Adipose tissue (tissue), 3 donors: ENCODE data around the gene FOS. TPM values are rescaled to one million over a fixed set of nuclear protein-coding genes. Genes with fewer than 3 reads are reported as not detected.
"Not testable (repeated sequence)": the region's sequence is repeated elsewhere in the genome, so short reads cannot be mapped to it uniquely, and the experiment has no call there.

Experiments used
- H3K27ac ChIP-seq: one replicate; pipeline ENCODE4 v1.5.1; 2013; ENCODE audit warnings: low read depth, low read length
- WGBS, 3 donors: extraction: QIAGEN DNeasy Blood & Tissue Kit; methylation state at CpG; one replicate each; pipeline ENCODE4 v1.1.7; 2013; 5-methylcytosine and 5-hydroxymethylcytosine counted together
- polyA plus RNA-seq, 3 donors: library from polyadenylated mRNA; stranded (reverse); fragments of 200-250 nt; gene quantifications; one replicate each; pipeline ENCODE4 v1.2.3, GENCODE V29; 2013
- donor health status: healthy with polysubstance abuse.
- donor health status: Bipolar disorder and iron deficiency.
- donor health status: healthy.

Gene FOS
- polyA plus RNA-seq, 3 donors = 170 to 1,921 (median 1,284) TPM

DNA sequence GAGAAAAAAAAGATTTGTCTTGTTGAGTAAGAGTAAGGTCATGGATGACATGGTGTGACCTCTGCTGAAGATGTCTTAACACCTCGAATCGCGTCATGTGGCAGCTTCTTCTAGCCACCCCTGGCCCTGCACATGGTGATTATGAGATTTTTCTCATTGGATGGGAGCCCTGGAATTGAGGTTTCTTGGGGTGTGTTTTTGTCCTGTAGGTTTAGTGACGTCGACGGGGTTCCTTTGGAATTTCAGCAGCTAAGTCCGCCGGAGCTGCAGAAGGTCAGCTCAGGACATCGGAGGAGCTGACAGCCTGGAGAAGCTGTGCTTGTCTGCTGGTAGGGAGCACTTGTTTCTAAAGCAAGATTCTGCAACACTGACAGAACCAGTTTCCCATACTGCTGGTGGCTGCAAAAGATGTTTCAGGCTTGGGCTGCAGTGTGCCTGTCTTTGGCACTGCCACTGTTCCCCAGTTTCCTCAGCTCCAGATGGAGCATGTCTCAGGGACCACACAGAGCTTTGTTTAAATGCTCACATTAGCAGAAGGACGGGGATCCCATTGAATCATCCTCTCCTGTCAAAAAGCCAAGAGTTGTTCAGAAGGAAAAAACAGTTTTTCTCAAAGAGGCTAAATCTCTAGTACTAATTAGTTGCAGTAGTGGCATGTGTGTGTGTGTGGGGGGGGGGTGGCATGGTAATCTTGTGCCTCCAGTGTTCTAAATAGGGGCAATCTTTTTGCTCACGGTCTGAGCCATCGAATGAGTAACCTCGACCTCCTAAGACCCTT lies 5.2 kb upstream of the FOS start:
- H3K27ac ChIP-seq = no peak overlapping the region
- 43 to 75% (median 51%) methylated on average over 13 of the region's 13 CpGs for WGBS, 3 donors

DNA sequence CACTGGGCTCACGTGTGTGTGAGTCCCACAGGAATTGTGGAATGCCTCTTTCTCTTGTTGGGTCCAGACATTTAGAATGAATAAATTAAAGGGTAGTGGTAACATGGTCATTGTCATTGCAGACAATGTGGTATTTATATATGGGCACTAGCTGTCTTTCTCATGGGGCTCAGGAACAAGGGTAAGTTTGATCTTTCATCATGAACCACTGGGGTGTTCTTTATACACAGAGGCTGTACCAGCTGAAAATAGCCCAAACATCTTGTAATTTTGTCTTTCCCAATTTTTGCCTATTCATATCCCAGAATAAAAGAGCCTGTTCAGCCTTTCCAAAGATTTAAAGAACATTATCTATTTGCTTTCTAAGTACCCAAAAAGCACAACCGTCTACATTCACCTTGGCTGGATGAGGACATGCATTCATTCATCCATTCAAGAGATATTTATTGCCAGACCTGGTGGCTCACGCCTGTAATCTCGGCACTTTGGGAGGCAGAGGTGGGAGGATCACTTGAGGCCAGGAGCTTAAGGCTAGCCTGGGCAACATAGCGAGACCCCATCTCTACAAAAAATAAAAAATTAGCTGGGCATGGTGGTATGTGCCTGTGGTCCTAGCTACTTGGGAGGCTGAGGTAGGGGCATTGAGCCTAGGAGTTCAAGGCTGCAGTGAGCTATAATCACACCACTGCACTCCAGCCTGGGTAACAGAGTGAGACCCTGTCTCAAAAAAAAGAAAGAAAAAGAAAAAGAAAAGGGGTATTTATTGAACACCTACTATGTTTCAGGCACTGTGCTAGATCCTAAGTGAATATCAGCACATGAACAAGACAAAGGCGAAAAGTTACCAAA lies 4.4 kb upstream of the FOS start:
- H3K27ac ChIP-seq = no peak overlapping the region
- 72 to 87% (median 77%) methylated on average over 6 of the region's 6 CpGs for WGBS, 3 donors

GRCh38 chr14:75274899-75275569 lies 3.6 kb upstream of the FOS start:
- 69 to 87% (median 75%) methylated on average over 9 of the region's 9 CpGs for WGBS, 3 donors
- no peak overlapping the region for H3K27ac ChIP-seq

- 45 to 91% (median 90%) methylated on average over 2 of the region's 2 CpGs for WGBS, 3 donors
- H3K27ac ChIP-seq = no peak overlapping the region
Measured at GRCh38 chr14:75275598-75275997, 3.0 kb upstream of the FOS start.

- WGBS, 3 donors = 0 to 1% (median 1%) methylated on average over 78 to 81 of the region's 81 CpGs
Measured at GRCh38 chr14:75277008-75277814, 1.4 kb upstream of the FOS start.

DNA sequence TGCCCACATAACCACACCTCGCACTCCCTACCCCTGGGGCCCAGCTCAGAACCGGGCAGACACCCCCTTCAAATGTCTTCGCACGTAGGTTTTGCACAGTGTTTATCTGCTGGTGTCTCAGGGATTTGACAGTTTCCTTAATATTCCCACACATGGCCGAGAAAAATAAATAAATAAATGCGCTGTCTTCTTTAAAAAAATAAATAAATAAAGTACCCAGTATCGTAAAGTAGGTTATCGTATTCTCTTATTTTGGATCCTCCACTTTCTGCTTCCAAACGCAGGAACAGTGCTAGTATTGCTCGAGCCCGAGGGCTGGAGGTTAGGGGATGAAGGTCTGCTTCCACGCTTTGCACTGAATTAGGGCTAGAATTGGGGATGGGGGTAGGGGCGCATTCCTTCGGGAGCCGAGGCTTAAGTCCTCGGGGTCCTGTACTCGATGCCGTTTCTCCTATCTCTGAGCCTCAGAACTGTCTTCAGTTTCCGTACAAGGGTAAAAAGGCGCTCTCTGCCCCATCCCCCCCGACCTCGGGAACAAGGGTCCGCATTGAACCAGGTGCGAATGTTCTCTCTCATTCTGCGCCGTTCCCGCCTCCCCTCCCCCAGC lies 710 bp upstream of the FOS start:
- peak overlapping the region; percentile 97 for H3K27ac ChIP-seq
- WGBS, 3 donors = 0% methylated on average over 27 of the region's 27 CpGs

More at GRCh38 chr14:75277008-75277814, 1.4 kb upstream of the FOS start:
- H3K27ac ChIP-seq = peak overlapping the region; percentile 97

DNA sequence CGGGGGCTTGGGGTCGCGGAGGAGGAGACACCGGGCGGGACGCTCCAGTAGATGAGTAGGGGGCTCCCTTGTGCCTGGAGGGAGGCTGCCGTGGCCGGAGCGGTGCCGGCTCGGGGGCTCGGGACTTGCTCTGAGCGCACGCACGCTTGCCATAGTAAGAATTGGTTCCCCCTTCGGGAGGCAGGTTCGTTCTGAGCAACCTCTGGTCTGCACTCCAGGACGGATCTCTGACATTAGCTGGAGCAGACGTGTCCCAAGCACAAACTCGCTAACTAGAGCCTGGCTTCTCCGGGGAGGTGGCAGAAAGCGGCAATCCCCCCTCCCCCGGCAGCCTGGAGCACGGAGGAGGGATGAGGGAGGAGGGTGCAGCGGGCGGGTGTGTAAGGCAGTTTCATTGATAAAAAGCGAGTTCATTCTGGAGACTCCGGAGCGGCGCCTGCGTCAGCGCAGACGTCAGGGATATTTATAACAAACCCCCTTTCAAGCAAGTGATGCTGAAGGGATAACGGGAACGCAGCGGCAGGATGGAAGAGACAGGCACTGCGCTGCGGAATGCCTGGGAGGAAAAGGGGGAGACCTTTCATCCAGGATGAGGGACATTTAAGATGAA lies 630 bp downstream of the FOS start:
- peak overlapping the region; percentile 96 for H3K27ac ChIP-seq
- 0 to 1% (median 0%) methylated on average over 38 of the region's 38 CpGs for WGBS, 3 donors

DNA sequence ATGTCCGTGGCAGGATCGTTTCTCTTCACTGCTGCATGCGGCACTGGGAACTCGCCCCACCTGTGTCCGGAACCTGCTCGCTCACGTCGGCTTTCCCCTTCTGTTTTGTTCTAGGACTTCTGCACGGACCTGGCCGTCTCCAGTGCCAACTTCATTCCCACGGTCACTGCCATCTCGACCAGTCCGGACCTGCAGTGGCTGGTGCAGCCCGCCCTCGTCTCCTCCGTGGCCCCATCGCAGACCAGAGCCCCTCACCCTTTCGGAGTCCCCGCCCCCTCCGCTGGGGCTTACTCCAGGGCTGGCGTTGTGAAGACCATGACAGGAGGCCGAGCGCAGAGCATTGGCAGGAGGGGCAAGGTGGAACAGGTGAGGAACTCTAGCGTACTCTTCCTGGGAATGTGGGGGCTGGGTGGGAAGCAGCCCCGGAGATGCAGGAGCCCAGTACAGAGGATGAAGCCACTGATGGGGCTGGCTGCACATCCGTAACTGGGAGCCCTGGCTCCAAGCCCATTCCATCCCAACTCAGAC lies 1.2 kb downstream of the FOS start:
- peak overlapping the region; percentile 96 for H3K27ac ChIP-seq
- WGBS, 3 donors = 13 to 19% (median 15%) methylated on average over 26 of the region's 26 CpGs

GRCh38 chr14:75280291-75280830 lies 1.7 kb downstream of the FOS start:
- H3K27ac ChIP-seq = no peak overlapping the region
- 82 to 89% (median 89%) methylated on average over 7 of the region's 7 CpGs for WGBS, 3 donors

DNA sequence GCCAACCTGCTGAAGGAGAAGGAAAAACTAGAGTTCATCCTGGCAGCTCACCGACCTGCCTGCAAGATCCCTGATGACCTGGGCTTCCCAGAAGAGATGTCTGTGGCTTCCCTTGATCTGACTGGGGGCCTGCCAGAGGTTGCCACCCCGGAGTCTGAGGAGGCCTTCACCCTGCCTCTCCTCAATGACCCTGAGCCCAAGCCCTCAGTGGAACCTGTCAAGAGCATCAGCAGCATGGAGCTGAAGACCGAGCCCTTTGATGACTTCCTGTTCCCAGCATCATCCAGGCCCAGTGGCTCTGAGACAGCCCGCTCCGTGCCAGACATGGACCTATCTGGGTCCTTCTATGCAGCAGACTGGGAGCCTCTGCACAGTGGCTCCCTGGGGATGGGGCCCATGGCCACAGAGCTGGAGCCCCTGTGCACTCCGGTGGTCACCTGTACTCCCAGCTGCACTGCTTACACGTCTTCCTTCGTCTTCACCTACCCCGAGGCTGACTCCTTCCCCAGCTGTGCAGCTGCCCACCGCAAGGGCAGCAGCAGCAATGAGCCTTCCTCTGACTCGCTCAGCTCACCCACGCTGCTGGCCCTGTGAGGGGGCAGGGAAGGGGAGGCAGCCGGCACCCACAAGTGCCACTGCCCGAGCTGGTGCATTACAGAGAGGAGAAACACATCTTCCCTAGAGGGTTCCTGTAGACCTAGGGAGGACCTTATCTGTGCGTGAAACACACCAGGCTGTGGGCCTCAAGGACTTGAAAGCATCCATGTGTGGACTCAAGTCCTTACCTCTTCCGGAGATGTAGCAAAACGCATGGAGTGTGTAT lies 2.4 kb downstream of the FOS start:
- H3K27ac ChIP-seq = no peak overlapping the region
- 82 to 91% (median 88%) methylated on average over 17 of the region's 17 CpGs for WGBS, 3 donors

- WGBS, 3 donors = 78 to 99% (median 90%) methylated on average over 1 of the region's 1 CpG
- no peak overlapping the region for H3K27ac ChIP-seq
Measured at GRCh38 chr14:75281654-75282019, 3.0 kb downstream of the FOS start.

DNA sequence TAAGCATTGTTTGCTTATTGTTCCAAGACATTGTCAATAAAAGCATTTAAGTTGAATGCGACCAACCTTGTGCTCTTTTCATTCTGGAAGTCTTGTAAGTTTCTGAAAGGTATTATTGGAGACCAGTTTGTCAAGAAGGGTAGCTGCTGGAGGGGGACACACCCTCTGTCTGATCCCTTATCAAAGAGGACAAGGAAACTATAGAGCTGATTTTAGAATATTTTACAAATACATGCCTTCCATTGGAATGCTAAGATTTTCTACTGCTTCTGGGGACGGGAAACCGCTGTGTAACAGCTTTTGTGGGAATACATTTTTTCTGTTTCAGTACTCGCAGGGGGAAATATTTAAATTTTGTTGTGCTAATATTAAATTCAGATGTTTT lies 3.5 kb downstream of the FOS start:
- 87 to 97% (median 89%) methylated on average over 4 of the region's 4 CpGs for WGBS, 3 donors
- no peak overlapping the region for H3K27ac ChIP-seq

DNA sequence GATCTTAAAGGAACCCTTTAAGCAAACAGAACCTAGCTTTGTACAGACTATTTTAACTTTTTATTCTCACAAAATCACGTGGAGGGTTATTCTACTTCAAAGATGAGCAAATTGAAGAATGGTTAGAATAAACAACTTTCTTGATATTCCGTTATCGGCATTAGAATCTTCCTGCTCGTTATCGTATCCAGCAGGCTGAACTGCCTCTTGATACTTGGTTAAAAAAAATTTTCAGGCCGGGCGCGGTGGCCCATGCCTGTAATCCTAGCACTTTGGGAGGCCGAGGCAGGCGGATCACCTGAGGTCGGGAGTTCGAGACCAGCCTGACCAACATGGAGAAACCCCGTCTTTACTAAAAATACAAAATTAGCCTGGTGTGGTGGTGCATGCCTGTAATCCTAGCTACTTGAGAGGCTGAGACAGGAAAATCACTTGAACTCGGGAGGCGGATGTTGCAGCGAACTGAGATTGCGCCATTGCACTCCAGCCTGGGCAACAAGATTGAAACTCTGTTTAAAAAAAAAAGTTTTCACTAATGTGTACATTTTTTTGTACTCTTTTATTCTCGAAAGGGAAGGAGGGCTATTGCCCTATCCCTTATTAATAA lies 4.0 kb downstream of the FOS start:
- 80 to 84% (median 82%) methylated on average over 18 of the region's 18 CpGs for WGBS, 3 donors
- not testable (repeated sequence) for H3K27ac ChIP-seq

- H3K27ac ChIP-seq = no peak overlapping the region
- 37 to 57% (median 57%) methylated on average over 13 of the region's 13 CpGs for WGBS, 3 donors
Measured at GRCh38 chr14:75283162-75283832, 4.7 kb downstream of the FOS start.

DNA sequence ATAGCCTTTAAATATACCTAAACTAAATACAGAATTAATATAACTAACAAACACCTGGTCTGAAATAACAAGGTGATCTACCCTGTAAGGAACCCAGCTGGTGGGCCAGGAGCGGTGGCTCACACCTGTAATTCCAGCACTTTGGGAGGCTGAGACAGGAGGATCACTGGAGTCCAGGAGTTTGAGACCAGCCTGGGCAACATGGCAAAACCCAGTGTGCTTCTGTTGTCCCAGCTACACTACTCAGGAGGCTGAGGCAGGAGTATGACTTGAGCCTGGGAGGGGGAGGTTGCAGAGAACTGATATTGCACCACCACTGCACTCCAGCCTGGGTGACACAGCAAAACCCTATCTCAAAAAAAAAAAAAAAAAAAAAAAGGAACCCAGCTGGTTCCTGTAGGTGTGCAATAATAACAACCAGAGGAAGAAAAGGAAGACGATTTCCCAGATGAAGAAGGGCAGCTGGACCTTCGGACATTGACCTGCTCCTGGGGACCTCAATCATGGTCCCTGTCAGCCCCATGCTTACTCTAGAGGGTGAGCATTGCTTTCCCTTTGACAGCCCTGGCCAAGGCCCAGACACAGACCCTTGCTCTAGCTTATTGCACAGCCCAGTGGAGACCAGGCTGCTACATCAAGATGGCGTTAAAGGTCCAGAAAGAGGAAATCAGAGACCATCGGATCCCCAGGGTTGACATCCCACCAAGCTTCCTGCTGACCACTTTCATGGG lies 5.4 kb downstream of the FOS start:
- H3K27ac ChIP-seq = no peak overlapping the region
- 53 to 71% (median 69%) methylated on average over 5 of the region's 5 CpGs for WGBS, 3 donors
